SK-N-SH (cell line): Measurements from ENCODE around the gene SLC47A2. TPM values are rescaled to one million over a fixed set of nuclear protein-coding genes. Genes with fewer than 3 reads are reported as not detected.

Experiments
- CTCF ChIA-PET: fragments of 300-600, 350-600 bp; formaldehyde crosslinking; extraction: SDS; loops from one replicate; lab custom pipeline; 2021; lab: Yijun Ruan, JAX
- POLR2A ChIA-PET: fragments of 350-600 bp; sonication (Branson Sonifier 250); formaldehyde crosslinking; extraction: SDS; loops from one replicate; lab custom pipeline; 2020; ENCODE audit warnings: antibody characterized with exemption, inconsistent platforms; lab: Yijun Ruan, JAX
- DNase-seq: peaks from one replicate; pipeline ENCODE4 v3.0.0; 2012
- H2AFZ ChIP-seq: fragments of 200-600 bp; sonication (generic); 2 replicates; pipeline ENCODE4 v1.8.1; 2016; ENCODE audit warnings: antibody characterized with exemption, mild to moderate bottlenecking, low read depth
- H3F3A ChIP-seq: fragments of 200-600 bp; sonication (generic); replicated peaks from 2 replicates; pipeline ENCODE3; 2016; ENCODE audit warnings: antibody characterized with exemption, mild to moderate bottlenecking; ENCODE audit not compliant: insufficient read depth
- H3K27ac ChIP-seq, 2 experiments: fragments of 200-500 bp in 1 of 2; fragments of 200-600 bp in 1 of 2; sonication (Bioruptor generic) in 1 of 2; sonication (generic), shearing (Covaris generic) in 1 of 2; 2 replicates each; pipeline versions ENCODE4 v1.5.1 to v1.6.1; 2014 to 2016; ENCODE audit warnings: low read depth in 2 of 2, inconsistent platforms in 1 of 2, low read length in 1 of 2, mild to moderate bottlenecking in 1 of 2, mixed read lengths in 1 of 2
- H3K27me3 ChIP-seq: fragments of 200-600 bp; sonication (generic), shearing (Covaris generic); 2 replicates; pipeline ENCODE4 v1.6.1; 2016; ENCODE audit warnings: mixed run types; ENCODE audit not compliant: insufficient read depth
- H3K36me3 ChIP-seq, 2 experiments: fragments of 200-500 bp in 1 of 2; fragments of 200-600 bp in 1 of 2; sonication (Bioruptor generic) in 1 of 2; sonication (generic) in 1 of 2; replicated peaks in 1 of 2; 2 replicates each; pipeline versions ENCODE3 to v1.5.1; 2014 to 2016; ENCODE audit warnings: low read length in 1 of 2, mild to moderate bottlenecking in 1 of 2; ENCODE audit not compliant: insufficient read depth in 2 of 2, control insufficient read depth in 1 of 2
- H3K4me1 ChIP-seq, 2 experiments: fragments of 200-500 bp in 1 of 2; fragments of 200-600 bp in 1 of 2; sonication (Bioruptor generic) in 1 of 2; sonication (generic), shearing (Covaris generic) in 1 of 2; 2 replicates each; pipeline versions ENCODE4 v1.5.1 to v1.6.1; 2014 to 2016; ENCODE audit warnings: low read depth in 1 of 2, low read length in 1 of 2, mixed run types in 1 of 2; ENCODE audit not compliant: insufficient read depth in 2 of 2, control insufficient read depth in 1 of 2
- H3K4me2 ChIP-seq: fragments of 200-600 bp; sonication (generic), shearing (Covaris generic); 2 replicates; pipeline ENCODE4 v1.6.1; 2017; ENCODE audit warnings: mixed run types
- H3K4me3 ChIP-seq, 2 experiments: fragments of 200-500 bp in 1 of 2; fragments of 200-600 bp in 1 of 2; sonication (Bioruptor generic) in 1 of 2; sonication (generic), shearing (Covaris generic) in 1 of 2; 2 replicates each; pipeline versions ENCODE4 v1.5.1 to v1.8.1; 2014 to 2016; ENCODE audit warnings: low read depth in 2 of 2, inconsistent platforms in 1 of 2, low read length in 1 of 2, mild to moderate bottlenecking in 1 of 2, mixed read lengths in 1 of 2, moderate library complexity in 1 of 2
- H3K79me2 ChIP-seq: fragments of 200-600 bp; sonication (generic); 2 replicates; pipeline ENCODE4 v1.8.1; 2017; ENCODE audit warnings: mild to moderate bottlenecking; ENCODE audit not compliant: insufficient read depth
- H3K9ac ChIP-seq: fragments of 200-600 bp; sonication (generic); 2 replicates; pipeline ENCODE4 v1.6.1; 2017; ENCODE audit warnings: mixed run types
- H3K9me2 ChIP-seq: fragments of 200-600 bp; sonication (generic); 2 replicates; pipeline ENCODE4 v1.6.1; 2017; ENCODE audit warnings: mixed run types
- H3K9me3 ChIP-seq: fragments of 200-600 bp; sonication (generic); 2 replicates; pipeline ENCODE4 v1.6.1; 2017; ENCODE audit warnings: mixed run types, mild to moderate bottlenecking, moderate library complexity
- H4K20me1 ChIP-seq: fragments of 200-600 bp; sonication (generic); 2 replicates; pipeline ENCODE4 v1.6.1; 2017; ENCODE audit warnings: mild to moderate bottlenecking, mixed run types; ENCODE audit not compliant: insufficient read depth
- ELF1 ChIP-seq: IDR thresholded peaks from 2 replicates; pipeline ENCODE4 v1.4.0; 2012
- GATA2 ChIP-seq: sonication (generic); formaldehyde crosslinking; IDR thresholded peaks from 2 replicates; pipeline ENCODE4 v1.5.0; 2020; ENCODE audit warnings: mild to moderate bottlenecking, missing genetic modification reagents
- MAX ChIP-seq: IDR thresholded peaks from 2 replicates; pipeline ENCODE4 v1.4.0; 2012; ENCODE audit warnings: low read depth
- TCF12 ChIP-seq: IDR thresholded peaks from 2 replicates; pipeline ENCODE4 v1.4.0; 2012
- USF1 ChIP-seq: IDR thresholded peaks from 2 replicates; pipeline ENCODE4 v1.4.0; 2012; ENCODE audit warnings: low read depth, borderline replicate concordance
- WGBS: methylation state at CpG from one replicate; pipeline ENCODE4 v1.1.6; 2017; ENCODE audit warnings: low lambda C conversion rate; 5-methylcytosine and 5-hydroxymethylcytosine counted together
- polyA plus RNA-seq, 3 experiments: library from polyadenylated mRNA; depleted of rRNA; stranded (reverse); fragments of >200 nt; gene quantifications; 2 replicates each; pipeline ENCODE4 v1.2.3, GENCODE V29; 2012

The SLC47A2 gene
- polyA plus RNA-seq, 1 of the 3 experiments (the other 2 are of a cell fraction): not detected

- Histone ChIP-seq H2AFZ (no peak overlapping the region), H3F3A (no peaks in the 10 kb centered on the region), H3K27me3 (no peaks in the 10 kb centered on the region), H3K9me2 (no peaks in the 10 kb centered on the region), H3K4me2 (no peak overlapping the region), H3K4me1 (peaks cover 8 to 16% of the 10 kb centered on the region in 2 experiments; a peak in 1 of 4 replicates), H3K4me3 (no peak overlapping the region), H3K9me3 (no peaks in the 10 kb centered on the region), H3K36me3 (no peaks in the 10 kb centered on the region), H3K9ac (no peak overlapping the region), H3K27ac (no peak overlapping the region; a peak in 1 of 4 replicates), H3K79me2 (no peaks in the 10 kb centered on the region), H4K20me1 (no peaks in the 10 kb centered on the region)
- 74% methylated on average over 11 of the region's 17 CpGs for WGBS
- peak; percentile 72 for DNase-seq
- no peak for TF ChIP-seq TCF12
- TF ChIP-seq GATA2: peak; percentile 50
- ChIA-PET POLR2A (interaction anchor here (1.5 kb wide), 1 partner anchor 23 kb away, joined by 3 read pairs; no protein-coding TSS in a partner anchor), CTCF (interaction anchor here (0.8 to 2.1 kb wide), 2 partner anchors 55 to 58 kb away, joined by 3 to 10 read pairs; partner anchors contain the start of gene ALDH3A2)
Observed at GRCh38 chr17:19703828-19704613, 12.4 kb downstream of the SLC47A2 start.

GRCh38 chr17:19703106-19703827, 13.1 kb downstream of the SLC47A2 start:
- DNase-seq: no peak
- 83% methylated on average over 10 of the region's 10 CpGs for WGBS

More at GRCh38 chr17:19703106-19703827, 13.1 kb downstream of the SLC47A2 start:
- ChIA-PET CTCF (interaction anchor here (2.1 kb wide), 1 partner anchor 59 kb away, joined by 10 read pairs; no protein-coding TSS in a partner anchor), POLR2A (interaction anchor here (1.5 kb wide), 1 partner anchor 24 kb away, joined by 3 read pairs; no protein-coding TSS in a partner anchor)
- Histone ChIP-seq H3F3A (no peaks in the 10 kb centered on the region), H3K9me2 (no peaks in the 10 kb centered on the region), H3K4me3 (no peak overlapping the region), H3K4me1 (peaks cover 8 to 16% of the 10 kb centered on the region in 2 experiments; a peak in 1 of 4 replicates), H3K9me3 (no peaks in the 10 kb centered on the region), H3K9ac (no peak overlapping the region), H3K27ac (peak overlapping the region in 1 of 2 experiments; percentile 12; a peak in 1 of 4 replicates), H3K27me3 (no peaks in the 10 kb centered on the region), H3K79me2 (no peaks in the 10 kb centered on the region), H2AFZ (no peak overlapping the region), H3K36me3 (no peaks in the 10 kb centered on the region), H4K20me1 (no peaks in the 10 kb centered on the region), H3K4me2 (no peak overlapping the region)
- TF ChIP-seq ELF1: no peak
- TF ChIP-seq USF1: no peak
- TF ChIP-seq GATA2: no peak
- no peak for TF ChIP-seq MAX
